GM10248 (cell line): ENCODE results near the gene SFXN1.
A peak's percentile ranks its signal among the peaks of the same experiment; 100 is the strongest.
"Not testable (repeated sequence)": the region's sequence is repeated elsewhere in the genome, so short reads cannot be mapped to it uniquely, and the experiment has no call there.

Experiments used
- CTCF ChIA-PET: fragments of 300-600 bp; sonication (Branson Sonifier 250); formaldehyde crosslinking; extraction: SDS; loops from one replicate; lab custom pipeline; 2021; ENCODE audit warnings: antibody characterized with exemption; lab: Yijun Ruan, JAX
- POLR2A ChIA-PET: fragments of 350-650 bp; sonication (Branson Sonifier 250); formaldehyde crosslinking; extraction: SDS; loops from one replicate; lab custom pipeline; 2020; ENCODE audit warnings: antibody characterized with exemption; lab: Yijun Ruan, JAX
- DNase-seq: peaks from one replicate; pipeline ENCODE4 v3.0.0; 2012; ENCODE audit errors: extremely low spot score
- TF ChIP-seq, protein P1 (sequence below): IDR thresholded peaks from 2 replicates; pipeline ENCODE4 v1.5.1; 2012; ENCODE audit warnings: mild to moderate bottlenecking, low read depth; ENCODE audit errors: extremely low read depth, missing control alignments, control extremely low read depth

SFXN1 gene

DNA sequence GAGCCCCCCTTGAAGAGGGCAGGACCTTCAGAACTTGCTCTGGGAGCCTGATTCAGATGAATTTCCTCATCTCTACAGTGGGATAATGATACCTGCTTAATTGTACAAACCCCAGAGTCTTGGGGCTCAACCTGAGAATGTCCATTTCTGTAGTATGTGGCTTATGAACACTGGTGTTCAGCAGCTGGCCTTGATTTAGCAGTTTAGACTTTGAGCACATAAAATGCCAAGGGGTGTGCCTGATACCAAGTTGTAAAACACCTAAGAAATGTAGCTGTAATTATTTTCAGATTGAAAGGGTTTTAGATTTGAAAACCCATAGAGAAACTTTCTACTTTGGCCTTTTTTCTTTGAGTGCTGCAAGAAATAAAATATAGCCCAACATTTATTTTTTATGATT, 44.9 kb downstream of the SFXN1 start:
- DNase-seq, result no peak
- TF ChIP-seq, protein P1, sequence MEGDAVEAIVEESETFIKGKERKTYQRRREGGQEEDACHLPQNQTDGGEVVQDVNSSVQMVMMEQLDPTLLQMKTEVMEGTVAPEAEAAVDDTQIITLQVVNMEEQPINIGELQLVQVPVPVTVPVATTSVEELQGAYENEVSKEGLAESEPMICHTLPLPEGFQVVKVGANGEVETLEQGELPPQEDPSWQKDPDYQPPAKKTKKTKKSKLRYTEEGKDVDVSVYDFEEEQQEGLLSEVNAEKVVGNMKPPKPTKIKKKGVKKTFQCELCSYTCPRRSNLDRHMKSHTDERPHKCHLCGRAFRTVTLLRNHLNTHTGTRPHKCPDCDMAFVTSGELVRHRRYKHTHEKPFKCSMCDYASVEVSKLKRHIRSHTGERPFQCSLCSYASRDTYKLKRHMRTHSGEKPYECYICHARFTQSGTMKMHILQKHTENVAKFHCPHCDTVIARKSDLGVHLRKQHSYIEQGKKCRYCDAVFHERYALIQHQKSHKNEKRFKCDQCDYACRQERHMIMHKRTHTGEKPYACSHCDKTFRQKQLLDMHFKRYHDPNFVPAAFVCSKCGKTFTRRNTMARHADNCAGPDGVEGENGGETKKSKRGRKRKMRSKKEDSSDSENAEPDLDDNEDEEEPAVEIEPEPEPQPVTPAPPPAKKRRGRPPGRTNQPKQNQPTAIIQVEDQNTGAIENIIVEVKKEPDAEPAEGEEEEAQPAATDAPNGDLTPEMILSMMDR, result no peak
- ChIA-PET POLR2A (no interaction called here), CTCF (interaction anchor here (1.4 to 3.5 kb wide), 2 partner anchors 10 to 14 kb away, joined by 3 to 20 read pairs; no protein-coding TSS in a partner anchor)

DNA sequence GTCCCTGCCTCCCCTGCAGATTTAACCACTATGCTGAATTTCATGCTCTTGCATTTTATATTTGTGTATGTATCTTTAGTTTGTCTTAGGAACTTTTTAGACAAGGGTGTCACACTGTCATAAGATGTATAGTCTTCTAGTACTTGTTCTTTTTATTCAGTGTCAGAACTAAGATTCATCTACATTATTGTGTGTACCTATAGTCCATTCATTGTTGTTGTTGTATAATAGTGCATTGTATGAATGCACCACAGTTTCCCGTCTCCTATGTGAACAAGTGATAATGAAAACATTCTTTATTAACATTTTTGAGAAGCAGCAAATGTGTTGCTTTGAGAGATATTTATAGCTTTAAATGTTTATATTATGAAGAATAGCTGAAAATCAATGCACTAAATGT, 45.9 kb downstream of the SFXN1 start:
- TF ChIP-seq, protein P1, result no peak
- ChIA-PET POLR2A (no interaction called here), CTCF (interaction anchor here (1.4 to 3.5 kb wide), 2 partner anchors 9 to 15 kb away, joined by 3 to 20 read pairs; no protein-coding TSS in a partner anchor)
- DNase-seq, result no peak

DNA sequence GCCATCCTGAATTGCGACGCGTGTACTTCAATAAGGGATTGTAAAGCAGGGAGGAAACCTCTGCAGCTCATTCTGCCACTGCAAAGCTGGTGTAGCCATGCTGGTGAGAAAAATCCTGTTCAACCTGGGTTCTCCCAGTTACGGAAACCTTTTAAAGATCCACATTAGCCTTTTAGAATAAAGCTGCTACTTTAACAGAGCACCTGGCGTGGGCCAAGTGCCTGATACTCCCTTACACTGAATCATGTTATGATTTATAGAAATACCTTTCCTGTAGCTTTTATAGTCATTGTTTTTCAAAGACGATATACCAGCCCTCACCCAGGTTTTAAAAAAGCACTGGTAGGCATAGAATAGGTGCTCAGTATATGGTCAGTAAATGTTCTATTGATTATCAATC, 48.3 kb downstream of the SFXN1 start:
- TF ChIP-seq, protein P1, result no peak
- ChIA-PET CTCF (interaction anchor here (1.8 to 3.5 kb wide), 3 partner anchors 7 to 13 kb away, joined by 4 to 20 read pairs (median 8); no protein-coding TSS in a partner anchor), POLR2A (no interaction called here)
- no peak for DNase-seq

DNA sequence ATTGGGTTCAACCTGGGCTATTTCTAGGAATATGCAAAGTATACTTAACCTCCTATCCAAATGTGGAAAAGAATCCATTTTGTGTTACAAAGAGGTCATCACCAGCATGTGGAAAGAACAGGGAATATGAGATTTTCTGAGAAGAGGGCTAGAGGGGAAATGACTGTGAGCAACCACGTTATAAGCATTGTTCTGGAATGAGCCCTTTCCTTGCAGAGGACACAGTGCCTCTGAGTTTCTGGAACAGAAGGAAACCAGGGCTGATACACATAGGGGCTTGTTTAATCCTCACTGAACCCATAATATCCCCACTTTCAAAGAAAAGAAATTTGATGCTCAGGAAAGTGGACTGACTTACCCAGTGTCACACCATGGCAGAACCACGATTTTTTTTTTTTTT, 53.0 kb downstream of the SFXN1 start:
- ChIA-PET CTCF (interaction anchor here (1.4 to 2.1 kb wide), 3 partner anchors 9 to 67 kb away, joined by 3 to 8 read pairs (median 4); no protein-coding TSS in a partner anchor), POLR2A (no interaction called here)
- DNase-seq, result no peak
- TF ChIP-seq, protein P1, result no peak

DNA sequence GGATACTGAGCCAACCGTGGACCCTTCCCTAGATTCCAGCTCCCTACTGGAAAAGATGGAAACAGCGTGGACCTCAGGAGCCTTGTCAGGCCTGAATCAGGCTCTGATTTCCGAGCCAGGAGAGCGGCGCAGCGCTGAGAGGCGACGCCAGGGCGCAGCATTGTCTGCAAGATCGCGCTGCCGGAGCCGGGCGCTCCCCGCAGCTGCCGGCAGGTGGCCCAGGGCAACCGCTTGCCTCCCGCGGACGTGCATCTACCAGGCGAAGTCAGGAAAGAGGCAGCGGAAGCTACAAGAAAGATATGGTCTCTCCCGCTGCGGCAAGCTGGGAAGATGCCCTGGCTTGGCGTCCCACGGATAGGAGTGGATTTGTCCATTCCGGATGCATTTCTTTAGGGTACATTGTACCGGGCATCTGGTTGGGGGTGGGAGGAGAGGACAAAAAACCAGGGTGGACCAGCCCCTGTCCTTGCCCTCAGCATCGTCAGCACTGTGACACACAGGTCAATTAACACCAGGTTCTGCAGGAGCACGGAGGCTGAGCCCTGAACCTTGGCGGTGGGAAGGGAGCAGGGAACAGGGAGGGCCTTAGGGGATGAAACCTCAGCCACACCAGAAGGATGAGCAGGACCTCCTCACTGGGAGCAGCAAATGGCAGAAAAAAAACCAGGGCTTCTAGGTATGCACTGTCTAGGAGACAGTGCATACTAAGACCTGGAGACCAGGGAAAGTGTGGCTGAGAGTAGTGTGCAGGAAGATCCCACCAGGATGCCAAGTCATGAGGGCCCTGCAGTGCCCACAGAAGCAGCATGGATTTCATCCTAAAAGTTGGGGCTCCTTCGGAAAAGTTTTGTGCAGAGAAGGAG, 55.9 kb downstream of the SFXN1 start:
- ChIA-PET CTCF (interaction anchor here (0.6 to 3.5 kb wide), 33 partner anchors 8 to 263 kb away, joined by 3 to 21 read pairs (median 4); no protein-coding TSS in a partner anchor), POLR2A (no interaction called here)
- TF ChIP-seq, protein P1, result peak; percentile 99
- peak; percentile 85 for DNase-seq

DNA sequence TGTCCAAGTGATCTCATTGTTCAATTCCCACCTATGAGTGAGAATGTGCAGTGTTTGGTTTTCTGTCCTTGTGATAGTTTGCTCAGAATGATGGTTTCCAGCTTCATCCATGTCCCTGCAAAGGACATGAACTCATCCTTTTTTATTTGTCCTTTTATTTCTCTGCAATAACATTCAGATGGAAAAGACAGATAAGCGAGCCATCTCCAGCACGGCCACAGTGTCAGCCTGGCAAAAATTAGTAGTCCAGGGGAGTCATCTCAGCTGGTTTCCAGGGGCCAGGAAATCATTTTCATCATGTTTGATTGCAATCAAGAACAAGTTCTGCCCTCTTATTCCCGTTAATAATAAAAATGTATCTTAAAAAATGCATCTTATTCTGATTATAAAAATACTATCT, 57.0 kb downstream of the SFXN1 start:
- DNase-seq, POLR2A ChIA-PET: not testable (repeated sequence)
- CTCF ChIA-PET, result interaction anchor here (0.8 to 3.5 kb wide), 9 partner anchors 10 to 213 kb away, joined by 3 to 21 read pairs (median 15); no protein-coding TSS in a partner anchor

DNA sequence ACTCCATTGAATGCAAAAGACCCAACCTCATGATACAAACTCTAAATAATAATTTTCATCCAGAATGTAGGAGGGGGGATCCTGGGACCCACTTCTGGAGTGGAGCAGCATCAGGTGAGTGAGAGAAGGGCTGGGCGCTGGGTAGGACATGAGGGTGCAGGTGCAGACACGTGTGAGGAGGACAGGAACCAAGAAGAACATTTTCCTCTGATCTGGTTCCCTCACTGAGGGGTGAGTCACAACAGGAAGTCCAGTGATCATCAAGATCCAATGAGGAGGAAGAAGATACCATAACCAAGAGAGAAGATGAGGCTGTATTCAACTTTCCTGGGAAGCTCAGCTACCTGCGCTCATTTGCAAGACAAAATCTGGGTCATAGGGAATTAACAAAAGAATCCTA, 57.4 kb downstream of the SFXN1 start:
- POLR2A ChIA-PET, result no interaction called here
- CTCF ChIA-PET, result interaction anchor here (1.0 to 2.8 kb wide), 2 partner anchors 12 to 194 kb away, joined by 3 to 7 read pairs; no protein-coding TSS in a partner anchor
- DNase-seq, result no peak
- TF ChIP-seq, protein P1, result no peak
